ACHN (cell line): ENCODE results near the gene XRCC4.
"Not testable (repeated sequence)": the region's sequence is repeated elsewhere in the genome, so short reads cannot be mapped to it uniquely, and the experiment has no call there.

Experiments used
- DNase-seq: peaks from one replicate; pipeline ENCODE4 v3.0.0-alpha.2; 2015
- in situ Hi-C: cut with HindIII; loops from 2 replicates; pipeline ENCODE4 v1.10.0; 2017; ENCODE audit warnings: low sequenced_read_pairs, low pct_ligation_motif_present, low pct_unique_long_range_greater_than_20kb

The XRCC4 gene

DNA sequence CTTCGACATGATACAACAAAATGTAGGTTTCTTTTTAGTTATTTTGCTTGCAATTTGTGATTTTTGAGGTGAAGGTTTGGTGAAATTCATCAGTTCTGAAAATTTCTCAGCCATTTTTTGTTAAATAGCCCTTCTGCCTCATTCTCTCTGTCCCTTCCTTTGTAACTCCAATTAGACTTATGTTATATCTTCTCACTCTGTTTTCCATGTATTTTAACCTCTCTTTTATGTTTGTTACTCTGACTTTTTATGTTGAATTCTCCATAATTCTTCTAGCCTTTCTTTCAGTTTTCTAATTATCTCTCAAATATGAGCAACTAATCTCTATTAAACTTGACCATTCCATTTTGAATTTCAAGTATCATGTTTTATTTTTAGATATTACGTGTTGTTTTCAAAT, 222.0 kb downstream of the XRCC4 start:
- in situ Hi-C loops, result no loop called here
- no peak for DNase-seq

DNA sequence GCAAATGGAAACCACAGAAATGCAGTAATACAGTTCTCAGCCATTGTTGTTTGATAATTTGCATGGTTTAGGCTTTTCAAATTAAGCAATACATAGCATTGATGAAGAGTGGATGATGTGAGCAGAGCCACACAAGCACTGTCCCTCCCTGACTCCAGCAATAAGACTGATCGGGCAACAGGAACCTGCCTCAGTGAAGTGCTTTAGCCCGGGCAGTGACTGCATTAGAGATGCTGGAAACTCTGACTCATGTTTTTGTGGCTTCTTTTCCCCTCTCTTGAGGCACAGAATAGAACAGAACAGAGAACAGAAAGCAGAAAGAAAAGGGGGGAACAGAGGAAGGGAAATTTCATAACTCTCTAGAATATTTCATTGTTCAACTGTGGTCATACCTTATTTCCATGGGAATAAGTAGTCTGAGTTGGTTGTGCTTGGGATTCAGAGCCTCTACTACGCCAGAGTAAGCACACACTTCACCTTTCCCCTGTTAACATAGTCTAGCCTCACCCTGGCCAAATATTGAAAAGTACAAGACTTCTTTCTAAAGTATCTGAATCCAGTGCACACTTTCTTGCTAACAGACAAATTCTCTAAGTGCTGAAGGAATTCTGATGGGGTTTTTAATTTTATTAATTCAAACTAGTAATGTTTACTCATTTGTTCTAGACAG, 229.4 kb downstream of the XRCC4 start:
- in situ Hi-C loops, result no loop called here
- peak; percentile 80 for DNase-seq

DNA sequence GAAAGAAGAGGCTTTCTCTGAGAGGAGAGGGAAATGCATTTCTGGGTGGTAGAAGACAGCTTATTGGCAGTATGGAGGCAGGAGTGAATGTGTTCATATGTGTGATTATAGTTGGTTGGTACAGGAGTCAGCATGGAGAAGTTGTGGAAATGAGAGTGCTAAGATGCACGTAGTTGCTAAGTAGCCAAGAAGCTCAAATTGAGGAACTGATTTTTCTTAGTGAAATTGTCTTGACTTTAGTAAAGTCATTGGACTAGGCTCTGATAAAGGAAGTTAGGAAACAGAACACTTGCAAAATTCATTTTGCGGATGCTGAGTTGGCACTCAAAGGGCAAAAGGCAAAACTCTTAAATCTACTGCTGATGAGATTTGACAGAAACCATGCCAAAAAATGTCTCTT, 235.3 kb downstream of the XRCC4 start:
- in situ Hi-C loops, result no loop called here
- DNase-seq, result no peak

DNA sequence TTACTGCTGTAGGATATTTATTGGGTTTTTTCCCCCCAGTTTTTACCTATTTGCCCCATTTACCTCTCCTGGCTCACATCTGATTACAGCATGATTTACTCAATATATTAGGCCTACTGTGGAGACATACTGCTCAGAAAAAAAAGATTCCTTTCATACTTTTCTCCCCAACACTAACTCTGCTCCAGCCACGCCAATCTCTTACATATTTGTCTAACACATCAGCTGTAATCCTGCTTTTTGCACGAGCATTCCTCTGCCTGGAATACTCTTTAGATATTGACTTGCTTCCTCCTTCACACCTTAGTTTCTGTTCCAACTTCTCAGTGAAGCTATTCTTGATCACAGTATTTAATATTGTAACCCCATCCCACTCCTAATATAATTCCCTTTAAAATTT, 236.1 kb downstream of the XRCC4 start:
- DNase-seq, result no peak
- in situ Hi-C loops, result no loop called here

DNA sequence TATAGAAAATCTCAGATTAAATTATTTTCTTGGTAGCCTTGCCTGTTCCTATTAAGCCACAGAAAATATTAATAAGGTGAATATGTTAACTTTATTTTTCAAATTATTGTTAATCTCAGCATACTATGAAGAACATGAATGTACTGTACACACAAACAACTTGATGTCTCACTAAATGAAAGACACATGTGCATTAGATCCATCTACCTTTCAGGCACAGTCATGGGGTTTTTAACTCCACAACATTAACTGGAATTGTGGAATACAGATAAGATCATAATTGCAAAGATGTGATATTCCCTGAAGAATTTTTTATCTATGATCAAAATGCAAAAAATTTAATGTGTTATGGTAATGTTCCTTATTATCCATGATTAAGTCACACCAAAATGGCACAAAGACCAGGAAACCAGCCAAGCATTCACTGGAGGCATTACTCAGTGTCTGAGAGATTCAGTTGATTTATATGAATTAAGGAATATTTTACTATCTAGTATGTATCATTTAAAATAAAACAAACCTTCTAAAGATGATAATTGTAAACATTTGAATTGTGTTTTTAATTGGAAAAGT, 244.2 kb downstream of the XRCC4 start:
- in situ Hi-C loops, result no loop called here
- DNase-seq, result no peak

DNA sequence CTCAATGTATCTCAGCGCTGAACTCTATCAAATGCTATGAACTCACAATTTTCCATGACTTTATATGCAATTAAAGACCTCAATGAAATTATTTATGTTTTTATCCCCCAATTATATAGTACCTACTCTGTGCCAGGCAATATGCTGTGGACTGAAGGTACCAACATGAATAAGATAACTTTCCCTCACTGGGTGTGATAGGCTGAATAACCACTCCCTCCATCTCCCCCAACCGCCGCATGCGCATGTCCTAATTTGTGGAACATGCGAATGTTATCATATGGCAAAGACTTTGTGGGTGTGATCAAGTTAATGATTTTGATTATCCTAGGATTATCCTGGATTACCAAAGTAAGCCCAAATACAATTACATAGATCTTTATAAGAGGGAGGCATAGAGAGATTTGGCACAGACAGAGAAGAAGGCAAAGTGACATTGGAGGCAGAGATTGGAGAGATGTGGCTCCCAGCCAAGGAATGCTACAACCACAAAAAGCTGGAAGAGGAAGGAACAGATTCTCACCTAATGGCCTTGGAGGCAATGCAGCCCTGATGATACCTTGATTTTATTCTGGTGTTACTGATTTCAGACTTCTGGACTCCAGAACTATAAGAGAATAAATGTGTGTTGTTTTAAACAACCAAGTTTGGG, 245.1 kb downstream of the XRCC4 start:
- no peak for DNase-seq
- in situ Hi-C loops, result no loop called here

DNA sequence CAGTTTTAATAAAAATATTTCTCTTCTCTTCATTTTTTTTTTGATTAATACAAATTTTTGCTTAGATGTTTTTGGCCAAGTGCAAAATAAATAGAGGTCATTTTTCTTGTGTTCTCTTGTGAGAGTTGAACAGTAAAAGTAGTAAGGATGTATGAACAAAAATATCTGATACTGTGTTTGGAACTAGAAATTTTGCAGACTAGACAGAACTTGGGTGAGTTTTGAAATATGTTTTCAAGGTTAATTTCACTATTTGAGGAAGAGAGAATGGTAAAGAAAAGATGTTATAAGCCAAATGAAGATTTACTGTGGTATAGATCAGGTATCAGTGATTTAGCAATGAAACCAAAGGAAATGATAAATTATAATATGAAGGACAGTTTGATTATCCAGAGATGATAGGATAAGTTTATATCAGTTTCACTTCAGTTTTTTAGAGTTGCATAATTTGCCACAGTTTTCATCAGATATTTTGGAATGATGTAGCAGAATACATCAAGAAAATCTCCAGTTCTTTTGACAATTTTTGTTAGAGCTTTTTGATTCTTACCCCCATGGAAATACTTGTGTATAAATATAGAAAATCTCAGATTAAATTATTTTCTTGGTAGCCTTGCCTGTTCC, 246.3 kb downstream of the XRCC4 start:
- no peak for DNase-seq
- in situ Hi-C loops, result no loop called here

DNA sequence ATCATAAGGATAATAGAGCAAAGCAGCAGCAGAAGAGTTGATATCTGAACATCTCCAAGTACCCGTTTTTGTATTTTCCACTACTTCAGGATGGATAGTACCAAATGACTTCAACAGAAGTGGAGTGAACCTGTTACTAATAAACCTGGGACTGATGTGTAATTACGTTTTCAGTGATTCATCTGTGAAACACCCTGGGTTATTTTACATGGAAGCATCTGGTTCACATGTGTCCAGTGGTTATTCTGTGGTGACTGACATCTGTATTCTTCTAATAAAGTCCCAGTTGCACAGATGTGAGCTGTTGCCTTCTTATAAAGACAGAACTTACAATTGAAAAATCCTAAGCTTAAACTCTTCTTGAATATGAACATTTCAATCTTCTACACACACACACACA, 254.5 kb downstream of the XRCC4 start:
- DNase-seq, result no peak
- in situ Hi-C loops, result no loop called here

DNA sequence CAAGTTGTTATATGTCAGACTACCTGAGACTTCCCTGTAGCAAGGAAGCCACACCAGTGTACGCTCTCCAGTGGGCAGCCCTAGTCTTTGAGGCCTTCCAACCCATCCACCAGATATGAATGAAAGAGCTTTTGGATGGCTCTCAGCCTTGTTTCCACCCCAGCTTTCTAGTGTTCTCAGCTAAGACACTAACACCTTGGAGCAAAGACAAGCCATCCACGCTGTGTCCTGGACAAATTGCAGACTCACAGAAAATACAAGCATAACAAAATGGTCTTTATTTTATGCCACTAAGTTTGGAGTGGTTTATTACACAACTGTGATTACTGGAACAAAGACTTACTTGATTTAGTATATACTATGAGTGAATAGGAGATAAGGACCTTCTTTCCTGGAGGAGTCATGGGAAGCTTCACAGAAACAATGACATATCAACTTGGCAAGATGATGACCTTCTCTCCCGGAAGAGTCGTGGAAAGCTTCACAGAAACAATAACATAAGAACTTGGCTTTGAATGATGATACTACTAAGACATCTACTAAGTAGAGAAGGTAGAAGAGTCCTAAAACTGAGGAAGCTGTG, 260.2 kb downstream of the XRCC4 start:
- DNase-seq, result no peak
- in situ Hi-C loops, result no loop called here

DNA sequence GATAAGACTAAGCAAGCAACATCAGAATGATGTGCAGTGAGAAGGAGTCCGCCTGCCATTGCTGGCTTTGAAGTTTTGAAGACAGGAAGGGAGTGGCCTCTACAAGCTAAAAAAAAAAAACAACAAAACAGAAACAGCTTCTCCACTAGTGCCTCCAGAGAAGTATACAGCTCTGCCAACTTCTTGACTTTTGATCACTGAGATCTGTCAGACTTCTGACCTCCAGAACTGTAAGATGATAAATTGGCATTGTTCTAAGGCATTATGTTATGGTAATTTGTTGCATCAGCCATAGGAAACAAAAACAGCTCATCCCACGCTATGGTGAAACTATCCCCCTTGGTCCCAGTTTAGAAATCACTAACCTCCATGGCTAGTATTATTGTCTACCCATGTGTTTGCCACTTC, 263.2 kb downstream of the XRCC4 start:
- no peak for DNase-seq
- in situ Hi-C loops, result no loop called here

DNA sequence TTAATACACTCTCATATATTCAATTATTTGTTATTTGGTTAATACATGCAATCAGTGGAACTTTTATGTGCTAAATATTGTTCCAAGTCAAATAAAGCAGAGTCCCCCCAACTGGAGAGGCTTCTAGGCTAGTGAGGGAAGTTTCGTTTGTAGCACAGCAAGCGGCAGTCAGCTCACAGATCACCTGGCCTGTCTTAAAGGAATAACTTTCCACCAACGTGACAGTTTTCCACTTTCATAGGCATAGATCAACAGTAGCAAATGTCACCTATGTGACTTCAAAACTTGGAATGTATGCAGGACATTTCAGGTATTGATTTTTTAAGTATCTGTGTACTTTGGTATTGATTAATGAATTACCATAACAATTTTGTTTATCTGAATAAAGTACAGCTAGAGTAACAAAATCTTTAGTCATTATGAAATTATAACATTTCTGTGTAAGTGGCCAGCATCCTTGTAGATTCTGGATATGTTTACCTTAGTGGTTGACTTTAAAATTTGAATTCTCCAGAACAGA, 264.5 kb downstream of the XRCC4 start:
- no peak for DNase-seq
- in situ Hi-C loops, result no loop called here

DNA sequence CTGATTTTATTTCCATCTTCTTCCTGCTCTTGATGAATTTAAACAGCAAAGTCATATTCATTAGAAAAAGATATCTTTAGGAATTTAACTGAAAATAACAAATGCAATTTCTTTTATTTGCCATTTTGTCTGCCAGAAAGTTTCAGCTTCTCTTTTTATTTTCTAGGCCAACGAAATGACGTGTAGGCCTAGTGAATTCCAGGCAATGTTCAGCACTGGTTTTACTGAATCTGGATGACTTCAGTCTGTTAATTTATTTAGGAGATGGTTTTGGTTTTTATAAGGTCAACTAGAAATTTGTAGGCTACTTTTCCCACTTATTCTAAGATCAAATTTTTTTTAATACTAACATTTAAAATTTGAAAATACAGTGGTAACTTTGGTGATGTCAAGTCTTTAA, 265.1 kb downstream of the XRCC4 start:
- in situ Hi-C loops, result no loop called here
- DNase-seq, result no peak

DNA sequence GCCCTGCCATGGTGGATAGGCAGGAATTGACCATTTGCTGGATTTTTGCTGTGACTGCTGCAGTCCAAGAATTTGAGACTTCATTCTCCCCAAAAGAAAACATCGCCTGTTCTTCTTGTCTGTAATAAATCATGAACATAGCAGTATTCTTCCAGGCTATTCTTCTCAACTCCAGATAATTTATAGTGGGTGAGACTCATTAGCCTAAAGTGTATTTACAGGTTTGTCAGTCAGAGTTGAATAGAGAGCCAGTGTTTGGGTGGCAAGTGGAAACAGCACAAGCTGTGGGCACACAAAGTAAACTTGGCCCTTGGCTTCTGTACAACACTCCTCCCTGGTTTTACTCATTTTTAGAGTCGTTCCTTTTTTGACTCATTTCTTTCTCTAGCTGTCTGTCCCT, 266.0 kb downstream of the XRCC4 start:
- in situ Hi-C loops, result no loop called here
- DNase-seq, result no peak

DNA sequence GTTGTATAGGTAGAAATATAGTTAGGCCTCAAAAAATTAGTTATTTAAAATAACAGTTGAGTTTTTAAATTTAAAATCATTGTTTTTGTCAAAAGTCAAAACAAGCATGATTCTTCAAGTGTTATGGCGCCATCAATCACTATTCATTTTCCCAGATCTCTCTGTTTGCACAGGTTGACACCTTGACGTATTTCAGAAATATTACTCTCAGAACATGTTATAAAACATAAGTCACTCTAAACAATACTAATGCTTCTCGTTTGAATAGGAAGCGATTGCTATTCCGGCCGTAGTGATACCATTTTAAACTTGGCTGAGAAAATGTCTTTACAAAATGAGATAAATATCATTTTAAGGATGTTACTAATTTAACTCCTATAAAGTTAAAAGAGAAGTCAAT, 268.1 kb downstream of the XRCC4 start:
- in situ Hi-C loops, result no loop called here

DNA sequence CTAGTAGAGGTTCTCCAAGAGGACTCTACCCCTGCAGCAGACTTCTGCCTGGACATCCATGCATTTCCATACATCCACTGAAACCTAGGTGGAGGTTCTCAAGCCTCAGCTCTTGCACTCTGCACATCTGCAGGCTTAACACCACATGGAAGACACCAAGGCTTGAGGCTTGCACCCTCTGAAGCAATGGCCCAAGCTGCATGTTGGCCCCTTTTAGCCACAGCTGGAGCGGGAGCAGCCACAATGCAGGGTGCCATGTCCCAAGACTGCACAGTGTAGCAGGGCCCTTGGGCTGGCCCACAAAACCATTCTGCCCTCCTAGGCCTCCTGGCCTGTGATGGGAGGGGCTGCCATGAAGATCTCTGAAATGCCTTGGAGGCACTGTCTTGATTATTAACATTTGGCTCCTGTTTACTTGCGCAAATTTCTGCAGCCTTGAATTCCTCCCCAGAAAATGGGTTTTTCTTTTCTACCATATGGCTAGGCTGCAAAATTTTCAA, 271.0 kb downstream of the XRCC4 start:
- DNase-seq, result no peak
- in situ Hi-C loops, result no loop called here

More for the DNA sequence above, 268.1 kb downstream of the XRCC4 start:
- DNase-seq, result no peak

DNA sequence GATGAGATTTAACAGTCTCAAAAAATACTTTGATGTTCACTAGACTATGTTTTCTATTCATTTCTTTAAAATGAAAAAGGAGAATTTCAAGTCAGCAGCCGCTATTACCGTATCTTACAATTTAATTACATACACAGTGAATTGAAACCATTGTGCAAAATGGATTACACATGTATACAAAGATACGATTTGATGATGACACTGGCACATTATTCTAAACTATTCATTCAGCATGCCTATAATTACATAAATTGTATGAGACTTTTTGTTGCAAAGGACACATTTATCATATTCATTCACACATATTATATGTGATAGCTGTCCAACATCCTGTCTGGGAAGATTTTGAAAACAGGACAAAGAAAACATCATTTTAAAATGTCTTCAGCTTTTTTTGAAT, 275.9 kb downstream of the XRCC4 start:
- in situ Hi-C loops, result no loop called here
- no peak for DNase-seq

DNA sequence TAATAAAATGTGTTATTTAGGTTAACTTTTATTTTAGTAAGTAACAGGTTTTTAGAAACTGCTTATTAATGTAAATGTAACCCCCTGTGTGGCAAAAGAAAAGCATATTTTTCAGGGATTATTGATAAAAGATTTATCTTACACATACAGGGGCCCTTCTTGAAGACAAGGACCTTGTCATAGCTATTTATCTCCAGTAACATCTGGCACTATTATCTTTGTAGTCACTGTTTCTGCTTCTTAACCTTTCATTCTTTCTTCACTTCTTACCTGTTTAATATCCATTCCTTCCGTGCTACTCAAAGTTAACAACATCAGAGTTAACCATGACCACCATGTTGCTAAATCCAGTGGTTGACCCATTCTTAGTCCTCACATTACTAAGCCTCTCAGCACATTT, 276.4 kb downstream of the XRCC4 start:
- DNase-seq, result no peak
- in situ Hi-C loops, result no loop called here

DNA sequence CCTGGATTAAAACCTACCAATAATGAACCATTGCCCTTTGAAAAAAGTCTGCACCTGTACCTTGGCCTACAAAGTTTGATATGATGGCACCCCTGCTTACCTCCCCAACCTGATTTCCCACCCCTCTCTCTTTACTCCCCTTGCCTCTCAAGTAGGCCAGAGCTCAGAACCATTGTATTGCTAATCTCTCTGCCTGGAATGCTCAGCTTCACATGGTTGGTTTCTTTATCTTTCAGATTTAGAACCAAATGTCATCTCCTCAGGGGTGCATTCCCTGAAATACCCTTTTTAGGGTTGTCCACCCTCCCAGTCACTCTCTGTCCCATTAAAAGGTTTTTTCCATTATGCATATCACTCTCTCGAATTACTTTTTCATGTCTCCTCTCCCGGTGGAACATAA, 277.6 kb downstream of the XRCC4 start:
- no peak for DNase-seq
- in situ Hi-C loops, result no loop called here

DNA sequence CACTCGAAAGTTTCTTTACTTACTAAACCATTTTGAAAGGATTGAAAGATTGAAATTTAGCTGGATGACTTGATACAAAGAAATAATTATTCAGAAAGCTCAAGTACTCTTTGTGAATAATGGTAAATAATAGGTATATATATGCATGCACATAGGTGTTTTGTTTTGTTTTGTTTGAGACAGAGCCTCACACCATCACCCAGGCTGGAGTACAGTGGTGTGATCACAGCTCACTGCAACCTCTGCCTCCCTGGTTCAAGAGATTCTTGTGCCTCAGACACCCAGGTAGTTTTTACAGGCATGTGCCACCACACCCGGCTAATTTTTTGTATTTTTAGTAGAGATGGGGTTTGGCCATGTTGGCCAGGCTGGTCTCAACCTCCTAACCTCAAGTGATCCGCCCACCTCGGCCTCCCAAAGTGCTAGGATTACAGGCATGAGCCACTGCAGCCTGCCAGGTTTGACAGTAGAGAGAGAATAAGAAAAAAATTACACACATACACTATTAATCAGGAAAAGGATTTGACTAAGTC, 278.2 kb downstream of the XRCC4 start:
- not testable (repeated sequence) for DNase-seq

More for the DNA sequence above, 278.2 kb downstream of the XRCC4 start:
- in situ Hi-C loops, result not testable (repeated sequence)
